HEK293T (cell line): Measurements from ENCODE around the gene RYR1.

Experiments used
- BHLHE40 ChIP-seq: fragments of 450-650 bp; IDR thresholded peaks from 2 replicates; pipeline ENCODE4 v1.6.1; 2016; ENCODE audit warnings: mild to moderate bottlenecking, moderate library complexity, borderline replicate concordance
- FOXK2 ChIP-seq: fragments of 450-650 bp; IDR thresholded peaks from 2 replicates; pipeline ENCODE4 v1.6.1; 2016; ENCODE audit warnings: mild to moderate bottlenecking
- SP1 ChIP-seq: fragments of 450-650 bp; IDR thresholded peaks from 2 replicates; pipeline ENCODE4 v1.6.1; 2017

DNA sequence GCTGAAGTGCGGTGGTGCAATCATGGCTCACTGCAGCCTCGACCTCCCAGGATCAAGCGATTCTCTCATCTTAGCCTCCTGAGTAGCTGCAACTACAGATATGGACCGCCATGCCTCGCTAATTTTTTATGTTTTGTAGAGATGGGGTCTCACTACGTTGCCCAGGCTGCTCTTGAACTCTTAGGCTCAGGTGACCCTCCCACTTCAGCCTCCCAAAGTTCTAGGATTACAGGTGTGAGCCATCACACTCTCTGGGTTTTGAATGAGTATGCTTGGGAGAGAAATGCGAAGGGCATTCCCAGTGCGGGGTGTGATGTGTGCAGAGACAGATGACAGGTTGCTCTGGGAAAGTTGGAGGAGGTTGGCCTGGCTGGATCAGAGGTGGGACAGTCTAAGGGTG is 49.0 kb downstream of the RYR1 start:
- TF ChIP-seq SP1 = no peak
- no peak for TF ChIP-seq FOXK2
- TF ChIP-seq BHLHE40 = no peak
